NCI-H1048 (cell line): ENCODE measurements around the gene SETBP1.

Source experiments
- DNase-seq: peaks from one replicate; lab custom pipeline; 2025; lab: John Stamatoyannopoulos, UW

Gene SETBP1

DNA sequence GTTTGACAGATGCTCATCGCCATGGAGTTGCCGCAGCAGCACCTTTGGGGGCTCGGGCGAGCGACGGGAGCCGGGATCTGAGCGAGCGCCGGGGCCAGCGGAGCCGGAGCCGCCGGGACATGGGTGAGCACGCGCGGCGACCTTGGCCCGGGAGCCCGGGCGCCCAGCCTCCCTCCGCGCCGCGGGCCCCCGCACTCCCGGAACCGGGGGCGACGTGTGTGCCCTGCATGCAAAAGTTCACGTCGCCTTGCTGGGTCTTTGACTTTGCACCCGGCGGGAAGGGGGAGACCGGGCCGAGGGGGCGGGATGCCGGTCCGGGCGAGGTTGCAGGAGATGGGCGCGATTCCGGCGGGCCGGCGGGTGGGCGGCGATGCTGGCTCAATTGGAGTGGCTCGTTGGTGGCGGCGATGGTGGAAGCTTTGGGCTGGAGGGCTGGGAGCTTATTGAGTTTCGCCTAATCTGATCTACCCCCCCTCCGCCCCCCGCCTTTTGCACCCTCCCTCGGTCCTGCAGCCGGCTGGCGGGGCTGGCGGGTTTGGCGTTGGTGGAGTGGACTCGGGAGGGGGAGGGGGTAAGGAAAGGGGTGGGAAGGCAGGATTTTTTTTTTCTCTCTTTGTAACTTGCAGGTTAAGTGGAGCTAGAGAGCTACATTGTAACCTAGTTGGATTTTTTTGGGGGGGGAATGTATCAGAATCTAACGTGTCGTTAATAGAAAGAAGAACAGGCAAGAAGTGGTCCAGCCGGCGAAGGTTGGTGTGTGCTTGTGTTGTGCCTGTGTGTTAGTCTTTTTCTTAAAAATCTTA is at the start of gene SETBP1:
TSS of gene SETBP1 (plus strand) at position 616 of the 803 bp plus-strand sequence. CDS start 20,459 bp downstream, outside the sequence.
- peak; percentile 12 for DNase-seq

GRCh38 chr18:44632469-44633145 is 48.1 kb upstream of the SETBP1 start:
- DNase-seq: no peak

- DNase-seq: no peak
Observed at GRCh38 chr18:44635546-44635945, 45.1 kb upstream of the SETBP1 start.

DNA sequence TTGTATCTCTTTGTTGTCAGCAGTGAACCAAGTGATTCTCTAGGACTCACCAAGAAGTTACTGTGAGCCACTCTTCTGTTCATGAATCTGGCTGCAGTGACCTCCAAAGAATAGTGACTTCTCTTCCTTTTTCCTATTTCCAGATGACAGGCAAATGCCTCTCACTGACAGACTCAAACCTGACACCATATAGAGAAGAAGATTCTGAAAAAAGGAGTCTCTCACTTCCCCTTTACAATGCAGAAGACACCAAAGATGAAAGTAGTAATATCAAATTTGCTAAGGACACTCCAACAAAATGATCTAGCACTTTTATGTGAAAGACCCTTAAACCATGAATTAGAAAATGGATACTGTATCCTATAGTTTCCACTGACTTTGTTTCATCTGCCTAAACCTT is 44.4 kb upstream of the SETBP1 start:
- DNase-seq: no peak

- DNase-seq: no peak
Observed at GRCh38 chr18:44637210-44638033, 43.3 kb upstream of the SETBP1 start.

GRCh38 chr18:44638034-44638540 is 42.6 kb upstream of the SETBP1 start:
- DNase-seq: no peak

- DNase-seq: no peak
Observed at GRCh38 chr18:44638811-44639210, 41.9 kb upstream of the SETBP1 start.

DNA sequence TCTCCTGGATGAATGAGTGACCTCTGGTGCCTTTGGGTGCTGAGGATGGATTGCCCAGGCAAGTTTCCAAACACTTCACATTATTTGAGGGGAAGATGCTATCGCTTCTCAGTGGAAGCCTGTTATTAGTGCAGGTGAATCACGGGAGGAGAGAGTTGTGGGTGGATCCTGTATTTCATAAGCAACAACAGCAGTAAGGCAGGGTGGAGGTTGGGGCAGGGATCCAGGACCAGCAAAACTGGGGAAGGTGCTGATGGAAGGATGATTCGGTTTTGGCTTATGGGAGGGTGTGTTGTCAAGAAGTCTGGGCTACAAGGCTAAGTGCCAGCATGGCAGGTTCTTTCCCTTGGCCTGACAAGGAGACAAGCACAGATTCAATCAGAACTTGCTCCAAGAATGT is 37.7 kb upstream of the SETBP1 start:
- DNase-seq: no peak

GRCh38 chr18:44651478-44651877 is 29.2 kb upstream of the SETBP1 start:
- DNase-seq: no peak

- no peak for DNase-seq
Observed at GRCh38 chr18:44651918-44652572, 28.6 kb upstream of the SETBP1 start.

- DNase-seq: no peak
Observed at GRCh38 chr18:44652722-44653121, 28.0 kb upstream of the SETBP1 start.

DNA sequence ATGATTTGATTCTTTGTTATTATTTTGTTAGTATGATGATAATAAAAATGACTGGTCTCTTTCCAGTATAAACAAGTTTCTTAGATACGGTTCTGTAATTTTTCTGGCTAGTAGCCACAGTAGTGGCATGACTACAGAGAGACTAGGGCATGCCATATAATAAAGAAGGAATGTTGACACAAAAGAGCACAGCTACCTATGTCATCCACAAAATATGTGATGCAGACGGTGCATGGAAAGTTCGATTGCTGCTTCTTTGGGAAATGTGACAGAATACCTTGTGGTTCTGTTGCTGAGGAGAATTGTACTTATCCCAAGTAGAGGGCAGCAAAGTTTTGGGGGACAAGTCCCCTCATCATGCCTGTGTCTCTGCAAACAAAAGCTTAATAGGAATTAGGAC is 26.1 kb upstream of the SETBP1 start:
- no peak for DNase-seq

DNA sequence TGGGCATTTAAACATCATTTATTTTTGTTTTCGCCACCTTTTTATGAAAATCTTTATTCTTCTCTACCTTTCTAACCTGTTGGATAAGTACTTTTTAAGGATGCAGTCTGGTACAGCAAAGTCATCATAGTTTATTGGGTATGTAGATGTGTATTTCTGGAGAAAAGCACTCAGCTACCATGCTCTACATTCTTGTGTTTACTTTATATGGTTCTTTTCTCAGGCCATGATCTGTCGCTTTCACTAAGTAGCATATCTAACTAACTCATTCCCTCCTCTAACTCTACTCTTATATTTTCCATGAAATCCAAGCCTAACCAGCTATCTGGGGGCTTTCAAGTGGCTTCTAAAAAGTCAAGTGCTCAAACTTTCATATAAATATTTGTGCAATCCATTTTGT is 25.3 kb upstream of the SETBP1 start:
- DNase-seq: no peak

- no peak for DNase-seq
Observed at GRCh38 chr18:44659771-44660170, 20.9 kb upstream of the SETBP1 start.

DNA sequence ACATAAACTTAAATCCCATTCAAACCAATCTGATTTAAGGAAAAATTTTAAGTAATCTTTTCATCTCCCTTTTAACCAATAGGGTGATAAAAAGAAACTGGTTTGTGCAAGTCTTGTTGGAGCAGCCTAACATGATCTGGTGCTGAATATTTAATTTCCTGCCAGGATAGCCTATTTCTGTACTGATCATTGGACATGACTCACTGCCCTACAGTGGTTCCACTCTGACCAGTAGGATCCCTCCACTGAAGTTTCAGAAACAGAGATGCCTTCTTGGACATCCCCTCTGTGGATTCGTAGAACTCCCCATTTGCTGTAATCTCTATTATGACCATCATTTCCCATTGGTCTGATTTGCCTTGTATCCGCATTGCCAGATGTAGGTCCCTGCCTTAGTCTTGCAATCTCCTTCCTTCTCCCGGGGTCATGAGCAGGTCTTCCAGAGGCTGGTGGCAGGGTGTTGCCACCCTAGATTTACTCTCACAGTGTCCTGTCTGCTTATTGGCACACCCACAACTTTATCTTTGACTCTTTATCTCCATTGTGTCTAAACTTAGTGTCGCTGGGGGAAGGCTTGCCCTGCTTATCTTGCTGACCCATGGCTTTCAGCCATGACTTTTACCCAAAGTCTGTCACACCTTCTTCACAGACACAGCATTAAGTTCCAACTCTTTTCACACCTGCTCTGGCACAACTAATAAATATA is 12.3 kb upstream of the SETBP1 start:
- DNase-seq: no peak

DNA sequence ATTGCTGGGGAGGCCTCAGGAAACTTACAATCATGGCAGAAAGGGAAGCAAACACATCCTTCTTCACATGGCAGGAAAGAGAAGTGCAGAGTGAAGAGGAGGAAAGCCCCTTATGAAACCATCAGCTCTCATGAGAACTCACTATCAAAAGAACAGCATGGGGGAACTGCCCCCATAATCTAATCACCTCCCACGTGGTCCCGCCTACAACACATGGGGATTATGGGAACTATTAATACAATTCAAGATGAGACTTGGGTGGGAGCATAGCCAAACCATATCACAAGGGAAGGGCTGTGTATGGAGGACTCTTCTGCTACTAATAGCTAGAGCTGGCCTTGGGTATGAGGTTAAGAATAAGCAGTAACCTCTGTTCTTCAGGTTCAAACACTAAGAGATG is 8.8 kb upstream of the SETBP1 start:
- no peak for DNase-seq

GRCh38 chr18:44672506-44672905 is 8.2 kb upstream of the SETBP1 start:
- no peak for DNase-seq

GRCh38 chr18:44673256-44673880 is 7.3 kb upstream of the SETBP1 start:
- no peak for DNase-seq

DNA sequence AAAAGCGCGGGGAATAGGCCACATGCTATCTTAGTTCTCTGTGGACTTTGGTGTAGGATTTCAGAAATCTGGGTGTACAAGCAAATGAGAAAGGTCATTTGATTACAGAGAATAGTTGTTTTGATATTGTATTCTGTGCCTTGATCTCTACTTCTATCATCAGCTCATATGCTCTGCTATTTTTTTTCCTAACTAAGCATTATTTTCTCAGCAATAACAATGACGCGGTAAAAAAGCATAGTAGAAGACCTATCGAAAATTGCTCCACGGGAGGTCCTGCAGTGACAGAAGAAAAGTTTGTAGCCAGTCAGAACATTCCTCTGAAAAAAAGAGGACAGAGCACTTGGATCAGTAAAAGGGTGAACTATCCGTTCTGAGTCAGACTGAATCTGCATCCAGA is 2.8 kb upstream of the SETBP1 start:
- no peak for DNase-seq

- no peak for DNase-seq
Observed at GRCh38 chr18:44678725-44679055, 2.0 kb upstream of the SETBP1 start.
